Caki2 (cell line): Measurements from ENCODE around the gene NCOA1. TPM values are rescaled to one million over a fixed set of nuclear protein-coding genes. Genes with fewer than 3 reads are reported as not detected.
"Not testable (repeated sequence)": the region's sequence is repeated elsewhere in the genome, so short reads cannot be mapped to it uniquely, and the experiment has no call there.

ENCODE experiments used
- DNase-seq: peaks from one replicate; pipeline ENCODE4 v3.0.0-alpha.2; 2015; ENCODE audit warnings: low read depth
- in situ Hi-C: cut with HindIII; loops from 2 replicates; pipeline ENCODE4 v1.10.0; 2016; ENCODE audit warnings: low sequenced_read_pairs, low pct_unique_long_range_greater_than_20kb, mixed read lengths
- total RNA-seq: library from RNA; depleted of rRNA; stranded (reverse); fragments of >200 nt; shearing (Covaris generic); gene quantifications from 2 replicates; pipeline ENCODE4 v1.2.3, GENCODE V29; 2014; ENCODE audit warnings: low replicate concordance

NCOA1 gene
- total RNA-seq, 1 experiment from 2014 or later = 3.1 TPM

- in situ Hi-C loops = no loop called here
- no peak for DNase-seq
Measured at GRCh38 chr2:24592441-24593100, 101.5 kb downstream of the NCOA1 start.

GRCh38 chr2:24594283-24594682 is 103.2 kb downstream of the NCOA1 start:
- DNase-seq = no peak
- in situ Hi-C loops = no loop called here

- DNase-seq = no peak
- in situ Hi-C loops = no loop called here
Measured at GRCh38 chr2:24597181-24597870, 106.3 kb downstream of the NCOA1 start.

GRCh38 chr2:24600140-24600539 is 109.1 kb downstream of the NCOA1 start:
- in situ Hi-C loops, DNase-seq: not testable (repeated sequence)

GRCh38 chr2:24611631-24612030 is 120.6 kb downstream of the NCOA1 start:
- DNase-seq = no peak
- in situ Hi-C loops = no loop called here

- DNase-seq = no peak
- in situ Hi-C loops = no loop called here
Measured at GRCh38 chr2:24613154-24613814, 122.2 kb downstream of the NCOA1 start.

- in situ Hi-C loops = no loop called here
- DNase-seq = no peak
Measured at GRCh38 chr2:24616616-24617015, 125.6 kb downstream of the NCOA1 start.

- in situ Hi-C loops = no loop called here
- no peak for DNase-seq
Measured at GRCh38 chr2:24617424-24617823, 126.4 kb downstream of the NCOA1 start.

- in situ Hi-C loops = no loop called here
- DNase-seq = no peak
Measured at GRCh38 chr2:24618144-24618543, 127.1 kb downstream of the NCOA1 start.

- in situ Hi-C loops = no loop called here
- DNase-seq = no peak
Measured at GRCh38 chr2:24618680-24619079, 127.6 kb downstream of the NCOA1 start.

- in situ Hi-C loops = no loop called here
- DNase-seq = no peak
Measured at GRCh38 chr2:24620936-24621335, 129.9 kb downstream of the NCOA1 start.

- DNase-seq = no peak
- in situ Hi-C loops = no loop called here
Measured at GRCh38 chr2:24621779-24622538, 130.9 kb downstream of the NCOA1 start.

GRCh38 chr2:24623535-24623934 is 132.5 kb downstream of the NCOA1 start:
- no peak for DNase-seq
- in situ Hi-C loops = no loop called here

- no peak for DNase-seq
- in situ Hi-C loops = no loop called here
Measured at GRCh38 chr2:24625728-24626127, 134.7 kb downstream of the NCOA1 start.

GRCh38 chr2:24626131-24626530 is 135.1 kb downstream of the NCOA1 start:
- in situ Hi-C loops = no loop called here
- DNase-seq = no peak

GRCh38 chr2:24628746-24629145 is 137.7 kb downstream of the NCOA1 start:
- no peak for DNase-seq

GRCh38 chr2:24632172-24632571 is 141.1 kb downstream of the NCOA1 start:
- in situ Hi-C loops = no loop called here

More at GRCh38 chr2:24628746-24629145, 137.7 kb downstream of the NCOA1 start:
- in situ Hi-C loops = no loop called here

GRCh38 chr2:24635181-24635580 is 144.1 kb downstream of the NCOA1 start:
- in situ Hi-C loops = no loop called here
- DNase-seq = peak; percentile 30

More at GRCh38 chr2:24632172-24632571, 141.1 kb downstream of the NCOA1 start:
- no peak for DNase-seq

- in situ Hi-C loops = no loop called here
- no peak for DNase-seq
Measured at GRCh38 chr2:24638568-24638967, 147.5 kb downstream of the NCOA1 start.
